Measurements from ENCODE around the gene HECW1.

The HECW1 gene

GRCh38 chr7:43265139-43265538 lies 152.7 kb downstream of the HECW1 start:
- no peak overlapping the region for H3K4me3 ChIP-seq (replicated peaks; ENCODE audit: low read depth, low read length)
- no peak for TF ChIP-seq CTCF (IDR thresholded peaks at IDR 0.05; ENCODE audit: low read length, missing control alignments)

GRCh38 chr7:43273939-43274719 lies 161.7 kb downstream of the HECW1 start:
- DNase-seq (ENCODE audit: low read depth): no peak
- TF ChIP-seq CTCF (IDR thresholded peaks at IDR 0.05; ENCODE audit: low read length, missing control alignments): no peak
- no peak overlapping the region for H3K4me3 ChIP-seq (replicated peaks; ENCODE audit: low read depth, low read length)

More at GRCh38 chr7:43265139-43265538, 152.7 kb downstream of the HECW1 start:
- DNase-seq (ENCODE audit: low read depth): no peak

GRCh38 chr7:43274752-43275151 lies 162.3 kb downstream of the HECW1 start:
- H3K4me3 ChIP-seq (replicated peaks; ENCODE audit: low read depth, low read length): no peak overlapping the region
- no peak for TF ChIP-seq CTCF (IDR thresholded peaks at IDR 0.05; ENCODE audit: low read length, missing control alignments)
- DNase-seq (ENCODE audit: low read depth): no peak

GRCh38 chr7:43276547-43276946 lies 164.1 kb downstream of the HECW1 start:
- no peak for DNase-seq (ENCODE audit: low read depth)
- no peak for TF ChIP-seq CTCF (IDR thresholded peaks at IDR 0.05; ENCODE audit: low read length, missing control alignments)
- H3K4me3 ChIP-seq (replicated peaks; ENCODE audit: low read depth, low read length): no peak overlapping the region

- TF ChIP-seq CTCF (IDR thresholded peaks at IDR 0.05; ENCODE audit: low read length, missing control alignments): no peak
- DNase-seq (ENCODE audit: low read depth): no peak
Measured at GRCh38 chr7:43278088-43278644, 165.7 kb downstream of the HECW1 start.

GRCh38 chr7:43281268-43281667 lies 168.8 kb downstream of the HECW1 start:
- TF ChIP-seq CTCF (IDR thresholded peaks at IDR 0.05; ENCODE audit: low read length, missing control alignments): no peak
- H3K4me3 ChIP-seq (replicated peaks; ENCODE audit: low read depth, low read length): no peak overlapping the region
- DNase-seq (ENCODE audit: low read depth): no peak

More at GRCh38 chr7:43278088-43278644, 165.7 kb downstream of the HECW1 start:
- no peak overlapping the region for H3K4me3 ChIP-seq (replicated peaks; ENCODE audit: low read depth, low read length)
